Immature natural killer cell (primary cell): ENCODE measurements around the gene WBP1. TPM values are rescaled to one million over a fixed set of nuclear protein-coding genes. Genes with fewer than 3 reads are reported as not detected.
"Not testable (repeated sequence)": the region's sequence is repeated elsewhere in the genome, so short reads cannot be mapped to it uniquely, and the experiment has no call there.

Experiments
- DNase-seq, 3 donors: peaks; one replicate each; pipeline ENCODE4 v3.0.0; 2022; ENCODE audit warnings: mixed read lengths in 1 of 3
- H3K27ac Mint-ChIP-seq, 6 donors: one replicate each; pipeline ENCODE4 v1.8.0; 2020; ENCODE audit warnings: mixed read lengths in 6 of 6, mild to moderate bottlenecking in 5 of 6, inconsistent platforms in 4 of 6, moderate library complexity in 3 of 6
- H3K27me3 Mint-ChIP-seq, 3 donors: one replicate each; pipeline ENCODE4 v1.8.0; 2020 to 2021; ENCODE audit warnings: low read depth in 3 of 3, mild to moderate bottlenecking in 3 of 3, mixed read lengths in 3 of 3, moderate library complexity in 3 of 3, inconsistent platforms in 1 of 3
- H3K36me3 Mint-ChIP-seq, 3 donors: one replicate each; pipeline ENCODE4 v1.8.0; 2020; ENCODE audit warnings: mixed read lengths in 3 of 3, inconsistent platforms in 2 of 3, mild to moderate bottlenecking in 2 of 3
- H3K4me1 Mint-ChIP-seq, 2 donors: one replicate each; pipeline ENCODE4 v1.8.0; 2020; ENCODE audit warnings: inconsistent platforms in 2 of 2, mild to moderate bottlenecking in 2 of 2, mixed read lengths in 2 of 2, moderate library complexity in 1 of 2
- H3K4me3 Mint-ChIP-seq, 5 donors: one replicate each; pipeline ENCODE4 v1.8.0; 2020; ENCODE audit warnings: mild to moderate bottlenecking in 5 of 5, mixed read lengths in 5 of 5, inconsistent platforms in 3 of 5, moderate library complexity in 3 of 5
- H3K9me3 Mint-ChIP-seq, 6 donors: one replicate each; pipeline ENCODE4 v1.8.0; 2020; ENCODE audit warnings: mild to moderate bottlenecking in 6 of 6, mixed read lengths in 6 of 6, inconsistent platforms in 4 of 6, moderate library complexity in 3 of 6
- polyA plus RNA-seq, 3 donors: library from polyadenylated mRNA; unstranded; fragments of 300-500 nt; fragmentation: Illumina TruSeq; gene quantifications; one replicate each; pipeline ENCODE4 v1.2.3, GENCODE V29; 2021

WBP1 gene
- polyA plus RNA-seq, 3 donors from 2014 or later, result 45.6 to 56.1 (median 54.0) TPM

DNA sequence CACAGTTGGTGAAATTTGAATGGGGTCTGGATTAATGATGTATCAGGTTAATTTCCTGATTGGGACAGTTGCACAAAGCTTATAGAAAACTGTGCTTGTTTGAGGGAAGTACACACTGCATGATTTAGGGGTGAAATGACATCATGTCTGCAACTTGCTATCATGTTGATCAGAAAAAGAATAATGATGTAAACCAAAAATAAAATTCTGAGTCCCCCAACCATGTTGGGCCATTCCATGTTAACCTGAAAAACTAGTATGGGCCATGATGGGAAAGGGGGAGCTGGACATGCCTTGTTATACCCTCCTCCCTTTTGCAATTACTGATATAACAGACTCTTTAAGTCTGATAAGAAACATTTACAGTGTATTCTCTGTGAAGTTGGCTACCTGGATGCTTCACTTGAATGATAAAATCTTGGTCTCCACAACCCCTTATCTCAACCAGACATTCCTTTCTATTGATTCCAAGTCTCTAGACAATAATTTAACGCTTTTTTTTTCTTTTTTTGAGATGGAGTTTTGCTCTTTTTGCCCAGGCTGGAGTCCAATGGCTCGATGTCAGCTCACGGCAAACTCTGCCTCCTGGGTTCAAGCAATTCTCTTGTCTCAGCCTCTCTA lies 7.6 kb upstream of the WBP1 start:
- H3K27me3 Mint-ChIP-seq, result peaks cover 14 to 17% (median 15%) of the 10 kb centered on the region in 3 donors
- H3K9me3 Mint-ChIP-seq, result peaks cover 0 to 2% (median 0%) of the 10 kb centered on the region in 6 donors
- H3K36me3 Mint-ChIP-seq, result no peaks in the 10 kb centered on the region
- H3K27ac Mint-ChIP-seq, result peak overlapping the region; percentile 29 to 99 (median 92)
- no peak for DNase-seq
- H3K4me1 Mint-ChIP-seq, result peaks cover 37 to 38% of the 10 kb centered on the region in 2 donors
- peak overlapping the region in 1 of 5 donors; percentile 43 for H3K4me3 Mint-ChIP-seq

DNA sequence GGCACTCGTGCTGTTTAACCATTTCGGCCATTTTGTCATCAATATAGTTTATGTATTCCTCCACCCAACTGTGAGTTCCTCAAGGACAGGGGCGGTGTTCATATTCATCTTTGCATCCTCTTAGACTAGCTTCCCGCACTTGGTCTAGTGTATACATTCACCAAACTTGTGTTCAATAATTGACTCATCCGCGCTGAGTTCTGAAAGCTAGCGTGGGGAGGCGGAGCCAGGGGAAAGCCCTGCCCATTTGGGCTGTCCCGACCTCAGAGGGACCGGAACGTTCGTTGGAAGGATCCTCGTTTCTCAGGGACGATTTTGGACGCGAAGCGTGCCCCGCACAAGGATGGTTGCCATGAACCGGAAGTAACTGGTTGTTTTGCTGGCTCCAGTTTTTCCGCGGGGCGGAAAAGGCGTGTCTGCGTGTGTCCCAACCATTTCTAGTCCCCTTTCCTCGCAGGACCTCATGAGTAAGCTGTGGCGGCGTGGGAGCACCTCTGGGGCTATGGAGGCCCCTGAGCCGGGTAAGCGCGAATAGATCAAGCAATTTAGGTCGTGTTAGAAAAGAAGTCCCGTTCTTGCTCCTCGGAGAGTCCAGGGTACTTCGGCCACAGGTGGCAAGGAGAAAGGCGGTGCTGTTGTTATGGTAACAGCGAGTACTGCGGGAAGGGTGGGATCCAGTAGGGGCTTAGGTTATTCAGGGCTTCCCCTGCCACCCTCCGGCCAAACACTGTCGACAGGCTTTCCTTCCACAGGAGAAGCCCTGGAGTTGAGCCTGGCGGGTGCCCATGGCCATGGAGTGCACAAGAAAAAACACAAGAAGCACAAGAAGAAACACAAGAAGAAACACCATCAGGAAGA lies 3.4 kb upstream of the WBP1 start, which contains the start of gene INO80B:
Gene INO80B, plus strand, starts transcription at position 434 of the 858 bp plus-strand sequence. Its CDS starts 30 bp downstream, at position 464.
- H3K4me3 Mint-ChIP-seq, result peak within 1 kb of the TSS; percentile 89 to 99 (median 94)
- peak within 1 kb of the TSS; percentile 87 to 100 (median 98) for H3K27ac Mint-ChIP-seq
- H3K9me3 Mint-ChIP-seq, result peaks cover 0 to 2% (median 0%) of the 10 kb centered on the region in 6 donors
- peak; percentile 97 to 98 (median 98) for DNase-seq
- peaks cover 28 to 37% (median 31%) of the 10 kb centered on the region in 3 donors for H3K27me3 Mint-ChIP-seq
- peaks cover 73 to 78% of the 10 kb centered on the region in 2 donors for H3K4me1 Mint-ChIP-seq
- H3K36me3 Mint-ChIP-seq, result no peaks in the 10 kb centered on the region

DNA sequence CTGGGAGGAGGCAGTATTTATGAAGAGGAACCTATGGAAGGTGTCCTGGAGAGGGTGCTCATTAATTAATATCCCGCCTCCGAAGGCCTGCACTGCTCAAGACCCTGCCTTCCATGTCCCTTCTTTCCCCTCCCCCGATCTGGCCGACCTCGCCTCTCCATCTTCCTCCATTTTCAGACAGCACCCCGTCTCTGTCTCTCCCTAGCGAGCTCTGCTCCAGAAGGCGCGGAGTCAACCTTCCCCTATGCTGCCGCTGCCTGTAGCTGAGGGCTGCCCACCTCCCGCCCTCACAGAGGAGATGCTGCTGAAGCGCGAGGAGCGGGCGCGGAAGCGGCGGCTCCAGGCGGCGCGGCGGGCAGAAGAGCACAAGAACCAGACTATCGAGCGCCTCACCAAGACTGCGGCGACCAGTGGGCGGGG lies 1.1 kb upstream of the WBP1 start:
- Mint-ChIP-seq H3K27me3 (peaks cover 28 to 35% (median 28%) of the 10 kb centered on the region in 3 donors), H3K4me1 (peaks cover 68 to 74% of the 10 kb centered on the region in 2 donors), H3K9me3 (peaks cover 0 to 2% (median 0%) of the 10 kb centered on the region in 6 donors), H3K27ac (peak overlapping the region; percentile 87 to 100 (median 98)), H3K4me3 (peak overlapping the region; percentile 89 to 99 (median 94)), H3K36me3 (no peaks in the 10 kb centered on the region)
- no peak for DNase-seq

DNA sequence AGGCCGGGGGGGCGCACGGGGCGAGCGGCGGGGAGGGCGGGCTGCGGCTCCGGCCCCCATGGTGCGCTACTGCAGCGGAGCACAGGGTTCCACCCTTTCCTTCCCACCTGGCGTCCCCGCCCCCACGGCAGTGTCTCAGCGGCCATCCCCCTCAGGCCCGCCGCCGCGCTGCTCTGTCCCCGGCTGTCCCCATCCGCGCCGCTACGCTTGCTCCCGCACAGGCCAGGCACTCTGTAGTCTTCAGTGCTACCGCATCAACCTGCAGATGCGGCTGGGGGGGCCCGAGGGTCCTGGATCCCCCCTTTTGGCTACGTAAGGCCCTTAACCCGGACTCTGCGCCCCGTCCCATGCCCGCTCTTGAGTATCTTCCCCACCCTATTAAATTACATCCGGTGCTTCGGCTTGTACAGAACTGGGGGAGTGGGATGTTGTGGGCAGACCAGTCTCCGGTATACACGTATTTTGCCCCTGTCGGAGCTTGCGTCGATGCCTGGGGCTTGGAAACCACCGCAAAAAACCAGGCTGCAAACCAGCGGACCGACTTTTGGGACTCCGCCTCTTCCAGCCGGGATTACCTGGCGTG lies 598 bp upstream of the WBP1 start:
- Mint-ChIP-seq H3K36me3 (no peaks in the 10 kb centered on the region), H3K4me1 (peaks cover 63 to 69% of the 10 kb centered on the region in 2 donors), H3K27ac (peak overlapping the region; percentile 87 to 100 (median 99)), H3K27me3 (peaks cover 23 to 31% (median 24%) of the 10 kb centered on the region in 3 donors), H3K9me3 (peaks cover 0 to 2% (median 0%) of the 10 kb centered on the region in 6 donors), H3K4me3 (peak overlapping the region; percentile 89 to 99 (median 94))
- DNase-seq, result peak; percentile 85 to 88 (median 88)

DNA sequence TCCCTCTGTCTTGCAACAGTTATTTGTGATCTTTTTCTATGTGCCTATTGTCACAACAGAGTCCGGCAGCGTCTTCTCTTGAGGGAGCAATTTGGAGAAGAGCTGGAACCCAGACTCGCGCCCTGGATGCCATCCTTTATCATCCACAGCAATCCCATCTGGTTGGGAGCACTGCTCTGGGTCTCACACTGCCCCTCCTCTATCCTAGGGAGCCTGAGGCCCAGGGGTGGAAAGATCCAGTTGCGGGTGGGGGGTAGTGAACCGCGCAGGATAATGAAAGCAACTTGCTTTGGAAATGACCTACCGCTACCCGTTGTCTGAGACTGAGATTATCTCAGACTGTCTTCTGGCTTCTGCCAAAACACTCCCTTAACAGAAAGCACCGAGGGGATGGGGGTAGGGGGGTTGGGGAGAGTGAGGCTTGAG lies 713 bp downstream of the WBP1 start:
- H3K27me3 Mint-ChIP-seq, result peaks cover 21 to 34% (median 24%) of the 10 kb centered on the region in 3 donors
- DNase-seq, result no peak
- H3K4me1 Mint-ChIP-seq, result peaks cover 64 to 69% of the 10 kb centered on the region in 2 donors
- peak overlapping the region; percentile 87 to 100 (median 99) for H3K27ac Mint-ChIP-seq
- H3K4me3 Mint-ChIP-seq, result peak overlapping the region; percentile 89 to 99 (median 94)
- no peaks in the 10 kb centered on the region for H3K36me3 Mint-ChIP-seq
- peaks cover 0 to 2% (median 0%) of the 10 kb centered on the region in 6 donors for H3K9me3 Mint-ChIP-seq

DNA sequence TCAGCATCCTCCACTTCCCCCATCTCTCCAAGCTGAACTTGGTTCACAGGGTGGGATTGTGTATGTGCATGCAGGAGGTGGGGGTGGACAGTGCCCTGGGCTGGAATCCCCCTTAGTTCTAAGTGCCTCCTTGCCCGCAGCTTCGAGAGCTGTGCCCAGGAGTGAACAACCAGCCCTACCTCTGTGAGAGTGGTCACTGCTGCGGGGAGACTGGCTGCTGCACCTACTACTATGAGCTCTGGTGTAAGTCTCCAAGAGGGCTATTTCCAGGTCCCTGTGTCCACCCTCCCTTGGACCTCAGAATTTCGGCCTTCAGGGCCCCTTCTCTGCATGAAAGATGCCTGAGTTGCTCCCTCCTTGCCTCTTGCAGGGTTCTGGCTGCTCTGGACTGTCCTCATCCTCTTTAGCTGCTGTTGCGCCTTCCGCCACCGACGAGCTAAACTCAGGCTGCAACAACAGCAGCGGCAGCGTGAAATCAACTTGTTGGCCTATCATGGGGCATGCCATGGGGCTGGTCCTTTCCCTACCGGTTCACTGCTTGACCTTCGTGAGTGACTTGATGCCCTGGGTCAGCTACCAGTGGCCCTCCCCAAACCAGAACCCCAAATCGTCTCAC lies 1.4 kb downstream of the WBP1 start:
- Mint-ChIP-seq H3K4me3 (peak overlapping the region; percentile 89 to 99 (median 94)), H3K4me1 (peaks cover 66 to 69% of the 10 kb centered on the region in 2 donors), H3K27ac (peak overlapping the region; percentile 87 to 100 (median 99)), H3K27me3 (peaks cover 20 to 29% (median 23%) of the 10 kb centered on the region in 3 donors)
- H3K9me3 Mint-ChIP-seq, DNase-seq, H3K36me3 Mint-ChIP-seq: not testable (repeated sequence)

DNA sequence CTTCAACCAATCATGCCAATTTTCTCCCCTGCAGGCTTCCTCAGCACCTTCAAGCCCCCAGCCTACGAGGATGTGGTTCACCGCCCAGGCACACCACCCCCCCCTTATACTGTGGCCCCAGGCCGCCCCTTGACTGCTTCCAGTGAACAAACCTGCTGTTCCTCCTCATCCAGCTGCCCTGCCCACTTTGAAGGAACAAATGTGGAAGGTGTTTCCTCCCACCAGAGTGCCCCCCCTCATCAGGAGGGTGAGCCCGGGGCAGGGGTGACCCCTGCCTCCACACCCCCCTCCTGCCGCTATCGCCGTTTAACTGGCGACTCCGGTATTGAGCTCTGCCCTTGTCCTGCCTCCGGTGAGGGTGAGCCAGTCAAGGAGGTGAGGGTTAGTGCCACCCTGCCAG lies 1.9 kb downstream of the WBP1 start:
- H3K36me3 Mint-ChIP-seq, H3K9me3 Mint-ChIP-seq, DNase-seq: not testable (repeated sequence)
- Mint-ChIP-seq H3K27me3 (peaks cover 15 to 26% (median 20%) of the 10 kb centered on the region in 3 donors), H3K4me1 (peaks cover 62 to 64% of the 10 kb centered on the region in 2 donors), H3K4me3 (peak overlapping the region; percentile 40 to 99 (median 94)), H3K27ac (peak overlapping the region in 4 of 6 donors; percentile 39 to 68 (median 50))

DNA sequence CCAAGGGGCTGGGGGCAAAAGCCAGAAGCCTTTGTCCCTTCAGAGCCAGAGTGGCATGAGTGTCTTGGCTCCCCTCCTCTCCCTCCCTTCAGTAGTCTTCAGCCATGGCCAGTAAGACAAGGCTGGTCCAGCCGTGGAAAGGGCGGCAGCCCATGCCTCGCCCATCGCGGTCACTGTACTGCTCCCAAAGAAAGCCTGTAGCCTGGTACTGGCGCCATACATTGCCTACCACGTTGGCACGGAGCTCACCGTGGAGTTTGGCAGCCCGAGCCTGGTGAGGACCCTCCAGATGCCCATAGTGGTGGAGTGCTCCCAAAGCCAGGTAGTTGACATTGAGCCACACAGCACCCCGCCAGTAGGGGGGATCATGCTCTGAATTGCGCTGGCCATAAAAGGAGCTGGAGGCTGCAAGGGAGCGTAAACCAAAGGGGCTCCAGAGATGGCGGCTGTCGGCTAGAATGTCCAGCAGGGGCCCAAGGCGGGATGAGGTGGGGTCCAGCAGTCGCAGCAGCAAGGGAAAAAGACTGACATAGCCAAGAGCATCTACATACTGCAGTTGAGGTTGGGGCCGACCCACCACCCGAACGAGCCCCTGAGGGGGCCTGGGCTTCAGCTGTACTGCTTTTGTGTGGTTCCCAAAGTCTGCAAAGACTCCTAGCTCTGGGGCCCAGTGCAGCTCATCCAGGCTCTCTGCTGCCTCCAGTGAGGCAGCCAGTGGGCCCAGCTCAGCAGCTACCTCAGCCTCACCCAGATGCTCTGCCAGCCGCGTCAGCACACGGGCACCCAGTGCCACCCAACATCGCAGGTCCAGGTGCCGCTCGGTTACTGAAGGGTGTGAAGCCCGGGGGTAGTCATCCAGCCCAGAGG lies 3.2 kb downstream of the WBP1 start:
- DNase-seq, result no peak
- Mint-ChIP-seq H3K4me3 (peak overlapping the region in 1 of 5 donors; percentile 21), H3K27ac (peak overlapping the region in 2 of 6 donors; percentile 13 to 14), H3K36me3 (no peaks in the 10 kb centered on the region), H3K27me3 (peaks cover 25 to 33% (median 27%) of the 10 kb centered on the region in 3 donors), H3K9me3 (no peaks in the 10 kb centered on the region), H3K4me1 (peaks cover 60 to 62% of the 10 kb centered on the region in 2 donors)

DNA sequence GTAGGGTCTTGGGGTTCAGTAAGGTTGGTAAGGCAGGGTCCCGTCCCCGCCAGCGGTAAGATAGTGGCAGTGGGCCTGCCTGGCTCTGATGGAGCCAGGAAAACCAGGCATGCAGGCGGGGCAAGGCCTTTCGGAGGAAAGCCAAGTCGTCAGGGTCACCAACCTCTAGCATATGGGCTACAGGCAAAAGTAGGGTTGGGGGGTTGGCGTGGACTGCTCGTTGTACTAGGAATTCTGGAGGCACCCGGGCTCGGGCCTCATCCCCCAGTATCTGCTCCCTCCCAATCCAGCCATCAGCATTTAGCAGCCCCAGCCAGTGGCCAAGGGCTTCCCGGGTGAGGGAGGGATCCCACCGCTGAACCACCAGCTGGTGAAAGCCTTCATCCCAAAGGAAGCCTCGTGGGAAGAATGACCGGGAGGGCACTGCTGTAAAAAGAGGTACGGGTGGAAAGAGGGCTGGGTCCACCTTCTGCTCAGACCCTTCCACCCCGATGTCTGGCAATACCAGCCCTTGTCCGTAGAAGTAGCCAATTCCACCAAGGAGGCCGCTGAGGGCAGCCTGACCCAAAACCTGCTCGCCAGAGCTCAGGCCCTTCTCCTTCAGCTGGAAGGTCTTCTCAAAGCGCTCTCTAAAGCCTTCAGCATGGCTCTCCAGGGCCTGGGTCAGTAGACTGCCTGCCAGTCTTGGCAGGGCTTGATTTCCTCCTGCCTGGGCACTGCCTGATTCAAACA lies 4.0 kb downstream of the WBP1 start:
- no peaks in the 10 kb centered on the region for H3K9me3 Mint-ChIP-seq
- H3K4me1 Mint-ChIP-seq, result peaks cover 52 to 54% of the 10 kb centered on the region in 2 donors
- H3K4me3 Mint-ChIP-seq, result peak overlapping the region in 1 of 5 donors; percentile 98
- H3K27me3 Mint-ChIP-seq, result peaks cover 23 to 27% (median 24%) of the 10 kb centered on the region in 3 donors
- no peaks in the 10 kb centered on the region for H3K36me3 Mint-ChIP-seq
- peak overlapping the region in 1 of 6 donors; percentile 49 for H3K27ac Mint-ChIP-seq
- DNase-seq, result no peak

DNA sequence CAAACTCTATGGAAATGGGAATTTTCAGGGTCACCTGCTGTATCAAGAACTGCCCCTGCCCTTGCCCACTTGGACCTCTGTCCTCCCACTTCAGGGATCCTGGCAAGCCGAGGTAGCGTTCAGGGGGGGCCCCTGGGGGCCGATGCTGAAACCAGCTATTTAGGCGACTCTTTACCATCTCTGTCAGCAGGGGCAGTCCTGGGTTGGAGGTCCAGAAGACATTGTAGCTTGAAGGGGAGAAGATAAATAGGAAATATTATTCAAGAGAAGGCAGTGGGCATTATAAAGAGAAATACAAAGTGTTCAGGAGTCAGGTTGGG lies 4.5 kb downstream of the WBP1 start:
- H3K27me3 Mint-ChIP-seq, result peaks cover 19 to 23% (median 20%) of the 10 kb centered on the region in 3 donors
- peak overlapping the region in 4 of 6 donors; percentile 44 to 54 (median 50) for H3K27ac Mint-ChIP-seq
- DNase-seq, result no peak
- H3K36me3 Mint-ChIP-seq, result no peaks in the 10 kb centered on the region
- H3K9me3 Mint-ChIP-seq, result no peaks in the 10 kb centered on the region
- peak overlapping the region in 4 of 5 donors; percentile 16 to 98 (median 80) for H3K4me3 Mint-ChIP-seq
- H3K4me1 Mint-ChIP-seq, result peaks cover 49 to 50% of the 10 kb centered on the region in 2 donors

DNA sequence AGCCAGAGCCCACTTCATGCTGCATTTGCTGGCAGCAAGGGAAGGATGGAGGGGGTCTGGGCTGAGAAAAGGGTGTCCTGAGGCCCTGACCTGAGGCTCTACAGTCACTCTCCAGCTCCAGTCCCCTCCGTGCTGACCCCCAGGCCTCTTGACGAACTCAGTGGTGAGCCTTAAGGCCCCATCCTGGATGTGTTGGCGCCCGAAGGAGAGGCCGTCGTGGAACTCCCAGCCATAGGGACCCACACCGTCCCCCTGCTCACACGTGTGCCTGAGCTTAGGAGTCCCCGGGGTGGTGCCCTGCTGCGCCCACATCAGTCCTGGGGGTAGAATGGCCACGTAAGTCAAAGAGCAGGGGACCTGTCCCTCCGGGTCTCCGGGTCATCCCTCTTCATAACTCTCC lies 6.2 kb downstream of the WBP1 start:
- DNase-seq, result no peak
- Mint-ChIP-seq H3K4me1 (peaks cover 34 to 35% of the 10 kb centered on the region in 2 donors), H3K4me3 (peak overlapping the region; percentile 87 to 98 (median 98)), H3K27ac (peak overlapping the region; percentile 74 to 98 (median 78)), H3K36me3 (no peaks in the 10 kb centered on the region), H3K27me3 (peaks cover 11 to 16% (median 13%) of the 10 kb centered on the region in 3 donors), H3K9me3 (no peaks in the 10 kb centered on the region)

DNA sequence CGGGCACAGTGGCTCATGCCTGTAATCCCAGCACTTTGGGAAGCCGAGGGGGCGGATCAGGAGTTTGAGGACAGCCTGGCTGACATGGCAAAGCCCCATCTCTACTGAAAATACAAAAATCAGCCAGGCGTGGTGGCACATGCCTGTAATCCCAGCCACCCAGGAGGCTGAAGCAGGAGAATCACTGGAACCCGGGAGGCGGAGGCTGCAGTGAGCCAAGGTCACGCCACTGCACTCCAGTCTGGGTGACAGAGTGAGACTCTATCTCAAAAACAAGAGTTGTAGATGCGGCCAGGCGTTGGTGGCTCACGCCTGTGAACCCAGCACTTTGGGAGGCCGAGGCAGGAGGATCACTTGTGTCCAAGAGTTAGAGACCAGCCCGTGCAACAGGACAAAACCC lies 12.5 kb downstream of the WBP1 start:
- Mint-ChIP-seq H3K27me3 (peaks cover 14 to 27% (median 22%) of the 10 kb centered on the region in 3 donors), H3K4me1 (peaks cover 31 to 33% of the 10 kb centered on the region in 2 donors), H3K27ac (peak overlapping the region; percentile 26 to 91 (median 86)), H3K4me3 (peak overlapping the region; percentile 52 to 78 (median 63))
- DNase-seq, H3K9me3 Mint-ChIP-seq, H3K36me3 Mint-ChIP-seq: not testable (repeated sequence)
